ENCODE data around the gene PRICKLE1.

PRICKLE1 gene

GRCh38 chr12:42589465-42590329 is at the start of gene PRICKLE1:
TSS of gene PRICKLE1 (minus strand) at chr12:42589746. CDS start at chr12:42472516, 117,230 bp downstream.
- no peak for DNase-seq

DNA sequence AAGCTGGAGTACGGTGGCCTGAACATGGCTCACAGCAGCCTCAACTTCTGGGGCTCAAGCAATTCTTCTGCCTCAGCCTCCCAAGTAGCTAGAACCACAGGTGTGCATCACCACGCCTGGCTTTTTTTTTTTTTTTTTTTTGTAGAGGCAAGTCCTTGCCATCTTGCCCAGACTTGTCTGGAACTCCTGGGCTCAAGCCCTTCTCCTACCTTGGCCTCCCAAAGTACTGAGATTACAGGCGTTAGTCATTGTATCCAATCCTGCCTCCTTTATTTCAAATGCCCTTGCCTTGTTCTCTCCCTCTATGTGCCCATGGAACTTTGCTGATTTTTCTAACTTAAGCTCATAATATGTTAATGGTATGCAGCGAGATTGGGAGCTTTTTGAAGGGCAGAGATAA is 49.2 kb upstream of the PRICKLE1 start:
- no peak for DNase-seq

GRCh38 chr12:42638011-42638410 is 48.5 kb upstream of the PRICKLE1 start:
- no peak for DNase-seq

GRCh38 chr12:42636993-42637392 is 47.4 kb upstream of the PRICKLE1 start:
- DNase-seq = no peak

DNA sequence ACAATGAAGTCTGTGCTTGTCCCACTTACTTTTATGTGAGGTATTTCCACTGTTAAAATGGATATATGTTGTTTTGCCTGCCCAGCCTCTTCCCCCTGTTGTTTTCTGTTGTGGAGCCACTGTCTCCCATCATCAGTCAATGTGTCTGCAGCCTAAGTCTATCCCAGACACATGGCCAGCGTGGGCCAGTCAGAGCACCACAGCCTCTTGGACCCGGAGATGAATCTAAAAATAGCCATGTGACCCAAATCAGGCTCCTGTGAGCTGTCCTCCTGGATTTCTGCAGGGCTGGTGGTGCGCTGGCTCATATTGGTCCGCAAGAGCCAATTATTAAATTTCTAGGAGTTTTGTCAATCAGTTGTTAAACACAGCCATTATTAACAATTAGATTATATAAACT is 44.0 kb upstream of the PRICKLE1 start:
- no peak for DNase-seq

GRCh38 chr12:42631513-42631912 is 42.0 kb upstream of the PRICKLE1 start:
- no peak for DNase-seq

DNA sequence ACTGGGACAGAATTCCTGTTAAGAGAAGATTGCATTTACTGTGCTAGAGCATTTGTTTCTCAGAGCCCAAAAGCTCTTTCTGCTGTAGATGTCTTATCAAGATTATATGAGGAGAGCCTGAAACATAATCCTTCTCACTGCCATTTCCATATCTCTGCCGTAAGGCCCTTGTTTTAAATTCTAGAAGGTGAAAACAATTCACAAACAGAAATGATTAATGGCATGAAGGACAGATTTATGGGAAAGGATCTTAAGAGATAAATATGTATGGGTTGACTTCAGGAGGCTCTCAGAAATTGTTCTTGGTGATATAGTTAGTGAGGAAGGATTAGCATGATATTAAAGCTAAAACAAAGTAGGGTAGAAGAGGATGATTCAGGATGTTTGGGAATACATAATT is 40.8 kb upstream of the PRICKLE1 start:
- no peak for DNase-seq

GRCh38 chr12:42627151-42627550 is 37.6 kb upstream of the PRICKLE1 start:
- no peak for DNase-seq

DNA sequence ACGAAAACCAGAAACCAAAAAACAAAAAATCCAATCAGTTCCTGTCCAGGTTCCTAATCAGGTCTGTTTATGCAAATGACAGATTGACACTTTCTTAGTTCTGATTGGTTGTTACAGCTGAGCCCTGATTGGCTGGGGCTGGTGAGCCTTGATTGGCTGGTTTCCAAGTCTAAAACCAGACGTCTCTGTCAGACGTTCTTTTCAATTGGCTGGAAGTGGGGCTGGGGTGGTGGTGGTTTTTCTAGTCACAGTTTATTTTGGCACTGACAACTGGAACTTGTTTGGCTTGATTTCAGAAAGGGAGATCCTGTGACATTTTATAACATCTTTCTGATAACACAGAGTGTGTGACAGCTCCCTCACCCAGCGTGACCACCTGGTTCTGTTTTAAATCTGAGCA is 36.1 kb upstream of the PRICKLE1 start:
- DNase-seq = no peak

DNA sequence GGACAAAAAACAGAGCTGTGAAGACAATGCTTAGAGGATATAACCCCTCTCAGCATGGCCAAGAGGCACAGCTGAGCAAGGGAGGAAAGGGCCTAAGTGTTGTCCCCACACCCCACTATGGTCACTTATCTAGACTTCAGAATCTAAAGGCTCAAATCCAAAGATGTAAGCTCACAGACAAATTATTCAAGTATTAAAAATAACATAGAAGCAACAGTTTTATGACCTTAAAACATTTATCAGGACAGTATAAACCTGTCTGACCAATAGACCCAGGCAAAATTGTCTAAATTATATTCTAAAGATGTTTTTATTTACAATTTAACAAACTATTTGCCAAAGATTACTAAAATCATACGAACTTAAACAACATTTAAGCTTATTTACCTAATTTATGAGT is 28.1 kb upstream of the PRICKLE1 start:
- DNase-seq = no peak

DNA sequence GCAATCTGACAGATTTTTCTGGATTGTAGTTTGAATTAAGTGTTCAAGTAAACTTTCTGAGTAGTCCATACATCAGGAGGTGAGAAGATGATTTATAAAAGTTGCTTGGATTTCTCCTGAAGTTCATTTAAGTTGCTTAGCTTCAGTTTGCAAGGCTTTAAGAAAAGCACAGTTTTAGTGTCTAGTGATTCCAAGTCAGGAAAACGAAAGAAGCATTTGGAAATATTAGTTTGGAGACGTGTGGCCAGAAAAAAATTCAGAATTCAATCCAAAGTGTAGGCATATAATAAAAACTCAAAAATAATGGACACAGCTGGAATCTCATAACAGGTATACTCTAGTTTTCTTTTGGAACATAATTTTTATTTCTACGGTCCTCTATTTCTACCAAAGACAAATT is 25.5 kb upstream of the PRICKLE1 start:
- no peak for DNase-seq

GRCh38 chr12:42612231-42612613 is 22.7 kb upstream of the PRICKLE1 start:
- no peak for DNase-seq

DNA sequence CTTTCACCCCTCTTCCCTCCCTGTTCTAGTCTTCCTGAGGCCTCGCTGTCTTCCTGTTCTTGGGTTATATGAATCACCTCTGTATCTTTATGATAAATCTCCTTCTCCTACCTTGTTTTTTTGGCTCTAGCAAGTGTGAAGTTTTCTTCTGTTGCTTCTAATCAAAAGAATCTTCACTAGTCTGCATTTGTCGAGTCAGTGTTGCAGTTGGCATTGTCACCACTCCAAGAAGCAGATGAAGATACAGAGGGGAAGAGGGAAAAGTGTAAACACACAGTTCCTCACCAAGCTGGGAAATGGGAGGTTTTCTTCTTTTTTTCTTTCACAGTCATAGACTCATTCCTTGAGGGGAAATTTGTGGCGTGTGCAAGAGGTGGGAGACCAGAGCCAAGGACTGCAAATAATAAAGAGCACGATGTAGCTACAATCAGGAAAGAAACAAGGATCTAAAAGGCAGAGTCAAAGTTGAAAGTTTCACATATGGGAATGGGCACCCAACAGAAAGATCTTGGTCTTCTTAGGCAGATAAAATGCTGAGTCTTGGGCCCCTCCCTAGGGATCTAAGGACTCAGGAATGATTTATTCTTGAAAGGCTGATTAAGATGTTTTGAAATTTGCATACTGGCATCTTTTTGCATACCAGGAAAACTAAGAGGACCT is 22.2 kb upstream of the PRICKLE1 start:
- DNase-seq = no peak

DNA sequence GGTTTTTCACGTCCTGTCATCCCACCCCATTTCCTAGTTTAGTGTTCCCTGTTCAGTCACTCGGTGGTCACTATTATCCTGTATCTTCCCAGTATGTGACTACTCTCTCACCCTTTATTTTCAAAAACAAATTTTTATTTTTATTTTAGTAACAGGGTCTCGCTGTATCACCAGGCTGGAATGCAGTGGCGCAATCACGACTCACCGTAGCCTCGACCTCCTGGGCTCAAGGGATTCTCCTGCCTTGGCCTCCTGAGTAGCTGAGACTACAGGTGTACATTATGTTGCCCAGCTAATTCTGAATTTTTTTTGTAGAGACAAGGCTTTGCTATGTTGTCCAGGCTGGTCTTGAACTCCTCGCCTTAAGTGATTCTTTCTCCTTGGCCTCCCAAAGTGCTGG is 20.1 kb upstream of the PRICKLE1 start:
- no peak for DNase-seq

- DNase-seq = no peak
Measured at GRCh38 chr12:42608196-42608825, 18.8 kb upstream of the PRICKLE1 start.

DNA sequence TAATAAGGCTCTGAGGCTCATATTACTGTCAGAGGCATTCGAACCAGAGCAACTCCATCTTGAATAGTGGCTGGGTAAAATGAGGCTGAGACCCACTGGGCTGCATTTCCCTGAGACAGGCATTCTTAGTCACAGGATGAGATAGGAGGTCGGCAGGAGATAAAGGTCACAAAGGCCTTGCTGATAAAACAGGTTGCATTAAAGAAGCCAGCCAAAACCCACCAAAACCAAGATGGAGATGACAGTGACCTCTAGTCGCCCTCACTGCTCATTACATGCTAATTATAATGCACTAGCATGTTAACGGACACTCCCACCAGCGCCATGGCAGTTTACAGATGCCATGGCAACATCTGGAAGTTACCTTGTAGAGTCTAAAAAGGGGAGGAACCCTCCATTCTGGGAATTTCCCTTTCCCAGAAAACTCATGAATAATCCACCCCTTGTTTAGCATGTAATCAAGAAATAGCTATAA is 18.1 kb upstream of the PRICKLE1 start:
- no peak for DNase-seq

DNA sequence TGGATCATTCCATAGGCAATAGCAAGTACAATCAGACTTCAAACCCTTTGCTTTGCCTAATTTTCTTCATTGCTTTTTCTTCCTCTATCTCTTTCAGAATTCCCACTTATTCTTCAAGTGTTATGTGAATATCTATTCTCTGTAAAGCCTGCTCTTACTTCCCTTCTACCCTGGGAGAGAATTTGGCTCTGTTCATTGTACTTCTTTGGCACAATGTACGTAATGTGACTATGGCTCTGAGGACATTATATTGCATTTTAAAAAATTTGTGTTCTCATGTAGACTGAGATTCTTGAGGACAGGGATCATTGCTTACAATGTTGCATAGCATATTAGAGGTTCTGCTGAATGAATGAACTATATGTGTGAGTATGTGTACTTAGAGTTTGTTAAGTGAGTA is 16.9 kb upstream of the PRICKLE1 start:
- DNase-seq = no peak

DNA sequence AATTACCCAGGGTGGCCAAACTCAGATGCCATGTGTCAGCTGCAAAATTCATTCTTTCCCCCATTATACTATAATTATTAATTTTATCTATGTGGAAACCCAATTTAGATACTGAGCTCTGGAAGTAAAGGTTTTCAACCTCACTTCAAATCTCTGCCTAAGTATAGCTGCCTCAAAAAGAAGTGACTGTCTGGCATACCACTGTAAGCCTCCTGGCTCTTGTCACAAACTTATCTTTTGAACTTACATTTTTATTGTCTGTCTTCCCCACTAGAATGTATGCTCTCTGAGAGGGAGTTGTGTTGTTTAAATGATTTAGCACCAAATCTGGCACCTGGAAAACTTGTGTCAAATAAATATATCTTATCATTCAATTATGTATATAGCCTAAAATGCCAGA is 16.1 kb upstream of the PRICKLE1 start:
- no peak for DNase-seq

GRCh38 chr12:42603246-42603990 is 13.9 kb upstream of the PRICKLE1 start:
- no peak for DNase-seq

DNA sequence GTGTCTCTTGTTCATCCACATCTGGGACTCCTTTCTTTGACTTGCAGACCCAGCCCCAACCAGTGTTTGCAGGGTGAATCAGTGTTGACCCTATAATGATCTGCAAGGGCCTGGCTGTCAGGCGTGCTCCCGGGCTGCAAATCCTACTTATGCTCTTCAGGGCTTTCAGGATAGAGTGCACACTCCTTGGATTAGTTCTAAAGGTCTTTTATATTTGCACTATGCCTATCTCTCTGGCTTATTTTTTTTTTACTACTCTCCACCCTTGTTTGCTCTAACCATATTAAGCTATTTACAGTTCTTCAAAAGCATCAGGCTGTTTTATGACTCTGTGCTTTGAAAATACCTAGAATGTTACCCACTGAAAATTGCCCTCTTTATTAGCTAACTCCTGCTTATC is 4.3 kb upstream of the PRICKLE1 start:
- DNase-seq = no peak

- no peak for DNase-seq
Measured at GRCh38 chr12:42590330-42590934, 886 bp upstream of the PRICKLE1 start.
